ENCODE measurements around the gene ZBED2. TPM values are rescaled to one million over a fixed set of nuclear protein-coding genes. Genes with fewer than 3 reads are reported as not detected.

The ZBED2 gene
- total RNA-seq, 4 donors from 2014 or later, result 0.35 TPM; not detected in 3

- intact Hi-C loops (cut with DNase I; ENCODE audit: low total_unique reads), result no loop called here
- no peak for TF ChIP-seq CTCF (IDR thresholded peaks at IDR 0.05)
- TF ChIP-seq POLR2A (IDR thresholded peaks at IDR 0.05), result no peak
- no peaks in the 10 kb centered on the region for H3K36me3 ChIP-seq
- DNase-seq, result no peak
- no peaks in the 10 kb centered on the region for H3K27me3 ChIP-seq
- H3K9me3 ChIP-seq, result no peaks in the 10 kb centered on the region
- no peak overlapping the region for H3K4me3 ChIP-seq
- H3K27ac ChIP-seq, result no peak overlapping the region
- no peaks in the 10 kb centered on the region for H3K4me1 ChIP-seq
Observed at GRCh38 chr3:111617406-111617805, 22.3 kb upstream of the ZBED2 start.

- H3K4me3 ChIP-seq, result no peak overlapping the region
- TF ChIP-seq POLR2A (IDR thresholded peaks at IDR 0.05), result no peak
- no peak for TF ChIP-seq CTCF (IDR thresholded peaks at IDR 0.05)
- intact Hi-C loops (cut with DNase I; ENCODE audit: low total_unique reads), result no loop called here
- no peaks in the 10 kb centered on the region for H3K27me3 ChIP-seq
- H3K27ac ChIP-seq, result no peak overlapping the region
- H3K36me3 ChIP-seq, result no peaks in the 10 kb centered on the region
- H3K9me3 ChIP-seq, result no peaks in the 10 kb centered on the region
- no peak for DNase-seq
- H3K4me1 ChIP-seq, result no peaks in the 10 kb centered on the region
Observed at GRCh38 chr3:111616417-111617105, 21.4 kb upstream of the ZBED2 start.

- Histone ChIP-seq H3K27me3 (no peaks in the 10 kb centered on the region), H3K36me3 (no peaks in the 10 kb centered on the region), H3K4me1 (no peaks in the 10 kb centered on the region), H3K27ac (no peak overlapping the region), H3K9me3 (no peaks in the 10 kb centered on the region), H3K4me3 (no peak overlapping the region)
- intact Hi-C loops (cut with DNase I; ENCODE audit: low total_unique reads), result no loop called here
- no peak for TF ChIP-seq POLR2A (IDR thresholded peaks at IDR 0.05)
- no peak for TF ChIP-seq CTCF (IDR thresholded peaks at IDR 0.05)
- DNase-seq, result no peak
Observed at GRCh38 chr3:111615880-111616279, 20.7 kb upstream of the ZBED2 start.

DNA sequence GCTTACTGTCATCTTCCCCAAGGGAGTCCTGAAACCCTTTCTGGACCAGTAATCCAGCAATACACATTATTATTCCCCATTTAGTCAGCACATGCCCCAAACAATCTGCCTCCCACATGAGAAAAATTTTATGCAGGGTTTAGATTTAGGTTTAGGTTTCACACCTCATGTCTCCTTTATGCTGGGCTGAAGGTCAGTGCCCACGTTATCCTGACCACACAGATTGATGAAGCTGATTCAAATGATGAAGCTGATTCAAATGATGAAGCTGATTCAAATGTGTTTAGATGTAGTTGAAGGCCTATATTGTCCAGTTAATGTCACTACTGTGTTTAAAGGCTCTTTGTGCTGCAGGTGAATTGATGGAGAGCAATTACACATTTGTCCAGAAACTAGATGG is 18.1 kb upstream of the ZBED2 start:
- H3K27me3 ChIP-seq, result no peaks in the 10 kb centered on the region
- intact Hi-C loops (cut with DNase I; ENCODE audit: low total_unique reads), result no loop called here
- no peaks in the 10 kb centered on the region for H3K4me1 ChIP-seq
- no peak for TF ChIP-seq POLR2A (IDR thresholded peaks at IDR 0.05)
- no peak overlapping the region for H3K27ac ChIP-seq
- H3K4me3 ChIP-seq, result no peak overlapping the region
- H3K9me3 ChIP-seq, result no peaks in the 10 kb centered on the region
- DNase-seq, result no peak
- no peaks in the 10 kb centered on the region for H3K36me3 ChIP-seq

DNA sequence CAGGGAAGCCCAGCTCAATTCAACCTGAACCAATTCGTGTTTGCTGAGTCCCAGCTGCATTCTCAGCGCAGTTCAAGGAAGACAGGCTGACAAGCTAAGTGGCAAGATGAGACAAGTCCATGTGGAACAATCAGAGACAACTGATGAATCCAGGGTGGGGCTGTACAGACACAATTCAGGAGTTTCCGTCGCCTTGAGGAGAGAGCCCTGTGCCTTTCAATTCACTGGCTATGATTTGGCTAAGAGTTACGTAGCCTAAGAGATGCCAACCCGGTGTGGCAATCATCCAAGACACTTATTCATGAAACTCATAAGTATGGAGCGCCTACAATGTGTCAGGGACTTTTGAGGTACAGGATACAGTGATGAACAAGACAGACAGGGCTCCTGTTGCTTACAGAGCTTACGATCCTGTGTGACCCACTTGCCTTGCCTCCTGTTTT is 15.5 kb upstream of the ZBED2 start:
- Histone ChIP-seq H3K4me3 (no peak overlapping the region), H3K27ac (no peak overlapping the region), H3K27me3 (no peaks in the 10 kb centered on the region), H3K36me3 (no peaks in the 10 kb centered on the region), H3K4me1 (no peaks in the 10 kb centered on the region), H3K9me3 (no peaks in the 10 kb centered on the region)
- intact Hi-C loops (cut with DNase I; ENCODE audit: low total_unique reads), result no loop called here
- DNase-seq, result no peak
- no peak for TF ChIP-seq CTCF (IDR thresholded peaks at IDR 0.05)
- TF ChIP-seq POLR2A (IDR thresholded peaks at IDR 0.05), result no peak

DNA sequence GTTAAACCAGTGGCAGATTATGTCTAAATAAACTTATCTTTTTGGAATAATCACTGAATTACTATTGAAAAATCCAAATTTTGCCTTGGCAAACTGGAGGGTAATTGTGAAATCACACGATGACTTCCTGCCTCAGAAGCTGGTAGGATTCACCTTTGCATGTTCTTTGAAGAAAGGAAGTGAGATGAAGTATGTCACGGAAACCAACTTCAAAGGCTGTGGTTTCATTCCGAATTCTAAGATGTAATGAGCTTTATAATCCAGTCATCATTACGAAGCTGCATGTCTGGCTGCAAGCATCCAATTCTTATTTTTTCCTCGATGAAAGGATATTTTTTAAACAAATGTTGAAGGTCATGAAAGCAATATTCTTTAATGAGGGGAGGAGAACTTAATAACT is 15.0 kb upstream of the ZBED2 start:
- no peak for TF ChIP-seq POLR2A (IDR thresholded peaks at IDR 0.05)
- no peak for TF ChIP-seq CTCF (IDR thresholded peaks at IDR 0.05)
- H3K4me3 ChIP-seq, result no peak overlapping the region
- H3K4me1 ChIP-seq, result no peaks in the 10 kb centered on the region
- H3K27me3 ChIP-seq, result no peaks in the 10 kb centered on the region
- H3K9me3 ChIP-seq, result no peaks in the 10 kb centered on the region
- no peak overlapping the region for H3K27ac ChIP-seq
- intact Hi-C loops (cut with DNase I; ENCODE audit: low total_unique reads), result no loop called here
- no peak for DNase-seq
- no peaks in the 10 kb centered on the region for H3K36me3 ChIP-seq
